GM19397 (cell line): ENCODE data around the gene TOR4A.
"Not testable (repeated sequence)": the region's sequence is repeated elsewhere in the genome, so short reads cannot be mapped to it uniquely, and the experiment has no call there.

Experiments
- ATAC-seq: cut with Tn5 transposase; IDR thresholded peaks from one replicate; pipeline ENCODE4 v1.9.1; 2021; ENCODE audit warnings: mild to moderate bottlenecking, moderate library complexity; ENCODE audit not compliant: unreplicated experiment

TOR4A gene

GRCh38 chr9:137251490-137252268 lies 25.8 kb upstream of the TOR4A start:
- no peak for ATAC-seq

GRCh38 chr9:137252555-137253506 lies 24.7 kb upstream of the TOR4A start:
- ATAC-seq, result no peak

GRCh38 chr9:137253717-137254623 lies 23.6 kb upstream of the TOR4A start:
- ATAC-seq, result no peak

GRCh38 chr9:137254624-137255447 lies 22.7 kb upstream of the TOR4A start, which contains the start of gene NELFB:
Gene NELFB, plus strand, starts transcription at chr9:137255327.
- ATAC-seq, result peak; percentile 88

GRCh38 chr9:137255448-137256114 lies 21.9 kb upstream of the TOR4A start:
- no peak for ATAC-seq

GRCh38 chr9:137256362-137256761 lies 21.2 kb upstream of the TOR4A start:
- no peak for ATAC-seq

GRCh38 chr9:137256856-137257255 lies 20.7 kb upstream of the TOR4A start:
- no peak for ATAC-seq

- ATAC-seq, result not testable (repeated sequence)
These were observed 15.2 kb upstream of the TOR4A start for GRCh38 chr9:137262173-137262908.

GRCh38 chr9:137262909-137263285 lies 14.6 kb upstream of the TOR4A start:
- no peak for ATAC-seq

GRCh38 chr9:137263506-137263905 lies 14.0 kb upstream of the TOR4A start:
- no peak for ATAC-seq

- no peak for ATAC-seq
These were observed 13.5 kb upstream of the TOR4A start for GRCh38 chr9:137264067-137264466.

GRCh38 chr9:137265496-137266161 lies 11.9 kb upstream of the TOR4A start:
- no peak for ATAC-seq

- no peak for ATAC-seq
These were observed 11.4 kb upstream of the TOR4A start for GRCh38 chr9:137266162-137266527.

- ATAC-seq, result no peak
These were observed 10.7 kb upstream of the TOR4A start for GRCh38 chr9:137266585-137267453.

- ATAC-seq, result no peak
These were observed 9.6 kb upstream of the TOR4A start for GRCh38 chr9:137267933-137268355.

- ATAC-seq, result no peak
These were observed 8.9 kb upstream of the TOR4A start for GRCh38 chr9:137268538-137269201.
